T-helper 17 cell (primary cell): ENCODE measurements around the gene COG4. TPM values are rescaled to one million over a fixed set of nuclear protein-coding genes. Genes with fewer than 3 reads are reported as not detected.

ENCODE experiments used
- ATAC-seq: fragments of 150-1000 bp; cut with Tn5 transposase; 2 replicates; pipeline ENCODE4 v1.10.0; 2021; ENCODE audit warnings: mild to moderate bottlenecking, moderate library complexity
- DNase-seq, 3 donors: peaks; one replicate each; pipeline versions ENCODE4 v3.0.0 to v3.0.0-alpha.2; 2020 to 2021
- H3K9me3 ChIP-seq: one replicate; pipeline ENCODE4 v1.7.0; 2013; ENCODE audit warnings: low read length, mild to moderate bottlenecking; ENCODE audit not compliant: control insufficient read depth, poor library complexity, severe bottlenecking
- H3K27ac Mint-ChIP-seq: one replicate; pipeline ENCODE4 v1.8.0; 2022; ENCODE audit warnings: mild to moderate bottlenecking, moderate library complexity, mixed read lengths
- H3K27me3 Mint-ChIP-seq: one replicate; pipeline ENCODE4 v1.8.0; 2022; ENCODE audit warnings: mixed read lengths
- H3K36me3 Mint-ChIP-seq: one replicate; pipeline ENCODE4 v1.8.0; 2022; ENCODE audit warnings: low read depth, mixed read lengths
- H3K4me1 Mint-ChIP-seq: one replicate; pipeline ENCODE4 v1.8.0; 2022; ENCODE audit warnings: mild to moderate bottlenecking, mixed read lengths
- H3K4me3 Mint-ChIP-seq: one replicate; pipeline ENCODE4 v1.8.0; 2022; ENCODE audit warnings: mild to moderate bottlenecking, moderate library complexity, mixed read lengths
- total RNA-seq, 4 donors: library from RNA in 2 of 4; stranded (reverse) in 2 of 4; gene quantifications; one replicate each; pipeline ENCODE4 v1.2.3 and lab custom pipeline; 2022 to 2026

COG4 gene
- total RNA-seq, 2 donors from 2014 or later = 26.3 to 54.0 TPM

DNA sequence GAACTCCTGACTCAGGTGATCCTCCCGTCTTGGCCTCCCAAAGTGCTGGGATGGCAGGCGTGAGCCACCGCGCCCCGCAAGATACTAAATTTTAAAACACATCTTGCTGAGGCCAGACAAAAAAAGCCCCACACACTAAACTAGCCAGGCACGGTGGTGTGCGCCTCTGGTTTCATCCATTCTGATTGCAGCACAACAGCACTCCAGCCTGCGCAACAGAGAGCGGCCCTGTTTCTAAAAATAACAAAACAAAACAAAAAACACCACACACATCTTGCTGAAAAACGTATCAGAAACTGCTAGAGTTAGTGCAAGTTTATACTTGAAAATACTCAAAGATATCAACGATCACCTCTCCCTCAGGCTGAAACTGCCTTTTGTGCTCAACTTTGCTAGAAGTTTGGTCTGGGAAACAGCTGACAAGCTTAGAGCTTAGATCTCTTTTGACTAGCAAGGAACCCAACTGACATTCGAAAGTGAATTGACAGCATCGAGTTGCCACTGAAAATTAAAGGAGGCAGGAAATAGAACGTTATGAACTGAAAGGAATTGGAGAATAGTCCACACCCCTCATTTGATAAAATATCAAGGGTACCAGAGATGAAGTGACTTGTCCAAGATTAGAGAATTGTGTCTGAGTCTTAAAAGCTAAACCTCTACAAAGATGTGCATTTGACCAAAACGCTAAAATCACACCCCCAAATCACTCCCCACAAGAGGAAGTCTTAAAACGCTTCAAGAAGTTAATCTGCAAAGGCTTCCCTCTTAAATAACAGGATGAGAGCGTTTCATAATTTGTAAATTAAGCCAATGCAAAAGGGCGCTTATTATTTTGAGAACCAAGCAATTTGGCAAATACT, 908 bp downstream of the COG4 start:
- peaks cover 11% of the 10 kb centered on the region for H3K36me3 Mint-ChIP-seq
- H3K4me1 Mint-ChIP-seq = peaks cover 47% of the 10 kb centered on the region
- no peaks in the 10 kb centered on the region for H3K27me3 Mint-ChIP-seq
- no peaks in the 10 kb centered on the region for H3K9me3 ChIP-seq
- H3K27ac Mint-ChIP-seq = peak overlapping the region; percentile 100
- ATAC-seq = no peak
- no peak for DNase-seq
- H3K4me3 Mint-ChIP-seq = peak overlapping the region; percentile 99

DNA sequence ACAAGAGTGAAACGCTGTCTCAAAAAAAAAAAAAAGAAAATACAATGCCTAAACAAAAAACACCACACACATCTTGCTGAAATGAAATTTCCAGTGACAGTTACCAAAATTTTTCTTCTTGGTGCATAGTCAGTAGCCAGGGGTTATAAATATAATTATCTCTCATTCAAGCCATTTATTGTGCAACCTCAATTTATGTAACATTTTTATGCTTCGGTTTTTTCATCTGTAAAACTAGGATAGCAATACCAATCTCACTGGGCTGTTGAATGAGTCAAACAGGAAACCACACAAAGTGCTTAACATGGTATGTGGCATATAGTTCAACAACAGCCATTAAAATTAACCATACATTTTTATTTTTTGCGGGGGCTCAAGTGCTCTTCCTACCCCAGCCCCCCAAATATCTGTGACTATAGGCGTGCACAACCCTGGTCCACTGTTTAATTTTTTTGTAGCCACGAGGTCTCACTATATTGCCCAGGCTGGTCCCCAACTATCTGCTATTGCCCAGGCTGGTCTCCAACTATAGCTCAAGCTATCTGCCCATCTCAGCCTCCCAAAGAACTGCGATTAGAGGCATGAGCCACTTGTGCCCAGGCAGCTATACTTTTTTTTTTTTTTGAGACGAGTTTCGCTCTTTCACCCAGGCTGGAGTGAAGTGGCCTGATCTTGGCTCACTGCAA, 2.6 kb downstream of the COG4 start:
- peak; percentile 54 for ATAC-seq
- H3K9me3 ChIP-seq = no peaks in the 10 kb centered on the region
- Mint-ChIP-seq H3K36me3 (peaks cover 9% of the 10 kb centered on the region), H3K27ac (peak overlapping the region; percentile 100), H3K4me1 (peaks cover 35% of the 10 kb centered on the region), H3K27me3 (no peaks in the 10 kb centered on the region), H3K4me3 (peak overlapping the region; percentile 99)
- DNase-seq = no peak

- DNase-seq = no peak
- no peaks in the 10 kb centered on the region for H3K9me3 ChIP-seq
- peaks cover 2% of the 10 kb centered on the region for H3K36me3 Mint-ChIP-seq
- H3K27ac Mint-ChIP-seq = no peak overlapping the region
- peaks cover 9% of the 10 kb centered on the region for H3K4me1 Mint-ChIP-seq
- ATAC-seq = no peak
- H3K4me3 Mint-ChIP-seq = no peak overlapping the region
- H3K27me3 Mint-ChIP-seq = no peaks in the 10 kb centered on the region
These were observed 10.9 kb downstream of the COG4 start for GRCh38 chr16:70512456-70512855.

- Mint-ChIP-seq H3K4me1 (peaks cover 9% of the 10 kb centered on the region), H3K27me3 (no peaks in the 10 kb centered on the region), H3K27ac (no peak overlapping the region), H3K36me3 (no peaks in the 10 kb centered on the region), H3K4me3 (no peak overlapping the region)
- no peaks in the 10 kb centered on the region for H3K9me3 ChIP-seq
- ATAC-seq (no peak), DNase-seq (no peak)
These were observed 11.5 kb downstream of the COG4 start for GRCh38 chr16:70511833-70512232.

- no peak overlapping the region for H3K4me3 Mint-ChIP-seq
- no peaks in the 10 kb centered on the region for H3K36me3 Mint-ChIP-seq
- H3K4me1 Mint-ChIP-seq = peaks cover 9% of the 10 kb centered on the region
- DNase-seq = no peak
- H3K9me3 ChIP-seq = no peaks in the 10 kb centered on the region
- no peak for ATAC-seq
- H3K27ac Mint-ChIP-seq = peak overlapping the region; percentile 81
- no peaks in the 10 kb centered on the region for H3K27me3 Mint-ChIP-seq
These were observed 13.1 kb downstream of the COG4 start for GRCh38 chr16:70510216-70510615.

DNA sequence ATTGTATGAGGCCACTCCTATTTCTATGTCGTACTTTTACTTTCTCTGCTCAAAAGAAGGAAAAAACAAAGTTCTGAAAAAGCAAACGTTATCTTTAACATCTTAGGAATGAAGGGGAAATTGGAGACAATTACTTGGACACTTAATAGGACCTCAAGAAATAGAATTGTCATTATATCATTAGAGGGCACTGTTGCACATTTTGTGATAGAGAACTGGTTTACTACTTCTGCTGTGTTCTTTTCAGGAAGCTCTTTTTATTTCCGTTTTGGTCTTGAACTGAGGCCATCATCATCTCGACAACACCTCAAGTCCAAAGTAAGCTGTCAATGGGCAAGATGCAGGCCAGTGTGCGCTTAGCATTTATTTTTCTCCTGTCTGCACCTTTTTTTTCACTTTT, 14.6 kb downstream of the COG4 start:
- Mint-ChIP-seq H3K27ac (peak overlapping the region; percentile 81), H3K36me3 (no peaks in the 10 kb centered on the region), H3K4me3 (no peak overlapping the region), H3K27me3 (no peaks in the 10 kb centered on the region), H3K4me1 (peaks cover 9% of the 10 kb centered on the region)
- H3K9me3 ChIP-seq = no peaks in the 10 kb centered on the region
- no peak for DNase-seq
- peak; percentile 73 for ATAC-seq

DNA sequence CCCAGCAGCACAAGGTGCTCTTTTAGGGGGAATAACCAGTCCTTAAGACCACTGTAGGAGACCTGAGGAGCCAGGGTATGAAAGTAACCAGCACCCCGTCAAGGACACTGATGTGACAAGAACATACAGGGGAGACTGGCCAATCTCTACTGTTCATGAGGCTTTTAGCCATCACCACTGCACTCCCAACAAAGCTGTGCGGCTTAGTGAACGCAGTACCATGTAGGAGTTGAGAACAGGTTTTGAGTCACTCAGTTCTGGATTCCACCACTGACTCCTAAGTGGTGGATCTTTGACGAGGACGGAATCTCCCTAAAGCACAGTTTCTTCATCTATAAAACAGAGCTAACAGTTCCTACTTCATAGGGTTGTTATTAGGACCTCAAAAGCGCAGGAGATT, 26.8 kb downstream of the COG4 start:
- H3K9me3 ChIP-seq = no peaks in the 10 kb centered on the region
- H3K27ac Mint-ChIP-seq = no peak overlapping the region
- no peak for ATAC-seq
- H3K36me3 Mint-ChIP-seq = no peaks in the 10 kb centered on the region
- peaks cover 9% of the 10 kb centered on the region for H3K4me1 Mint-ChIP-seq
- no peak overlapping the region for H3K4me3 Mint-ChIP-seq
- H3K27me3 Mint-ChIP-seq = no peaks in the 10 kb centered on the region
- no peak for DNase-seq

- no peaks in the 10 kb centered on the region for H3K9me3 ChIP-seq
- Mint-ChIP-seq H3K27me3 (no peaks in the 10 kb centered on the region), H3K4me3 (no peak overlapping the region), H3K36me3 (no peaks in the 10 kb centered on the region), H3K27ac (no peak overlapping the region), H3K4me1 (peaks cover 9% of the 10 kb centered on the region)
- ATAC-seq (no peak), DNase-seq (no peak)
These were observed 27.8 kb downstream of the COG4 start for GRCh38 chr16:70495425-70496182.

DNA sequence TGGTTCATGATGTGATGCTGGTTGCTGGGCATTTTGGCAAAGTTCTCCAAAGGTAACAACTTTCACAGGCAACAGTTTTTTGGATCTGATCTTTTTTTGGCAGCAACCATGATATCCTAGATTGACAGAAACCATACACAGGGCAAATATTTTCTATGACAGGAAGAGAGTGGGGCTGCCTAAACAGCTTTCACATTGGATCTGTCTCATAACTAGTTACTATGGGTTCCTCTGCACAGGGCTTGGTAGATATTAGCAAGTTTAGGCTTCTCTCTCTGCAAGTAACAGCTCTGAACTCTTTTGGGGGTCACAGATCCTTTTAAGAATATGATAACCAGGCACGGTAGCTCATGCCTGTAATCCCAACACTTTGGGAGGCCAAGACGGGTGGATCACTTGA, 28.6 kb downstream of the COG4 start:
- H3K4me1 Mint-ChIP-seq = peaks cover 9% of the 10 kb centered on the region
- H3K27me3 Mint-ChIP-seq = no peaks in the 10 kb centered on the region
- no peak overlapping the region for H3K27ac Mint-ChIP-seq
- ATAC-seq (no peak), DNase-seq (no peak)
- H3K4me3 Mint-ChIP-seq = no peak overlapping the region
- no peaks in the 10 kb centered on the region for H3K9me3 ChIP-seq
- no peaks in the 10 kb centered on the region for H3K36me3 Mint-ChIP-seq

DNA sequence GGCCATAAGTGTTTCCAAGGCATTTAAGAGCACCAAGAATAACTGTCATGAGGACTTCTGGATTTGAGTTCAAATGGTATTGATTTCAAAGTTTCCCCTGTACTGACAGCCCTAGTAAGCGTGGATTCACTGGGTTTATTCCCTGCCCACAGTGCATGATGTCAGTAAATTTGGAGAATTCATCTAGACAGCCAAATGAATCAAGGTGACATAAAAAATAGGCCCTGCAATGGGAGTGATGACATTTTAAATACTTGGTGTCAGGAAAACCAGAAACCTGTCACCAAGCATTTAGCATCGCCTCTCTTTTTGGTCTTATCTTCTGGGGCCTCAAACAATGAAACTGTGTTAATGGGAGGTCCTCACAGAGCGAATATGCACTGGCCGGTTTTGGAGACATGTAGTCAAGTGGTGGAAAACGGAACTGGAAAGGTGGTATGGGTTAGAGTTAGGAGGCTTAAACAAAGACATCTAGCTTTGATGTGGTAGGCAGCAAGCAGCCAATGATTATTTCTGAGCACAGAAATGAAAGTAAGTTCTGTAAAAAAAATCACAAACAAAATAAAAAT, 29.1 kb downstream of the COG4 start:
- Mint-ChIP-seq H3K27me3 (no peaks in the 10 kb centered on the region), H3K4me3 (no peak overlapping the region), H3K27ac (peak overlapping the region; percentile 82), H3K36me3 (no peaks in the 10 kb centered on the region), H3K4me1 (peaks cover 9% of the 10 kb centered on the region)
- DNase-seq = no peak
- no peaks in the 10 kb centered on the region for H3K9me3 ChIP-seq
- no peak for ATAC-seq

GRCh38 chr16:70493802-70494201, 29.6 kb downstream of the COG4 start:
- Mint-ChIP-seq H3K36me3 (no peaks in the 10 kb centered on the region), H3K4me1 (peaks cover 9% of the 10 kb centered on the region), H3K27ac (peak overlapping the region; percentile 82)

GRCh38 chr16:70490261-70490660, 33.1 kb downstream of the COG4 start:
- H3K4me1 Mint-ChIP-seq = peaks cover 9% of the 10 kb centered on the region
- no peak overlapping the region for H3K4me3 Mint-ChIP-seq
- no peaks in the 10 kb centered on the region for H3K27me3 Mint-ChIP-seq
- H3K36me3 Mint-ChIP-seq = no peaks in the 10 kb centered on the region
- no peak for ATAC-seq
- DNase-seq = no peak
- no peak overlapping the region for H3K27ac Mint-ChIP-seq
- no peaks in the 10 kb centered on the region for H3K9me3 ChIP-seq

More at GRCh38 chr16:70493802-70494201, 29.6 kb downstream of the COG4 start:
- DNase-seq (no peak), ATAC-seq (no peak)
- Mint-ChIP-seq H3K27me3 (no peaks in the 10 kb centered on the region), H3K4me3 (no peak overlapping the region)
- H3K9me3 ChIP-seq = no peaks in the 10 kb centered on the region

- H3K9me3 ChIP-seq = no peaks in the 10 kb centered on the region
- no peak overlapping the region for H3K4me3 Mint-ChIP-seq
- H3K36me3 Mint-ChIP-seq = no peaks in the 10 kb centered on the region
- DNase-seq (no peak), ATAC-seq (no peak)
- no peaks in the 10 kb centered on the region for H3K27me3 Mint-ChIP-seq
- no peaks in the 10 kb centered on the region for H3K4me1 Mint-ChIP-seq
- peak overlapping the region; percentile 9 for H3K27ac Mint-ChIP-seq
These were observed 38.5 kb downstream of the COG4 start for GRCh38 chr16:70484867-70485266.
